ENCODE data around the gene CHST10.
A peak's percentile ranks its signal among the peaks of the same experiment; 100 is the strongest.
"Not testable (repeated sequence)": the region's sequence is repeated elsewhere in the genome, so short reads cannot be mapped to it uniquely, and the experiment has no call there.

CHST10 gene, protein sequence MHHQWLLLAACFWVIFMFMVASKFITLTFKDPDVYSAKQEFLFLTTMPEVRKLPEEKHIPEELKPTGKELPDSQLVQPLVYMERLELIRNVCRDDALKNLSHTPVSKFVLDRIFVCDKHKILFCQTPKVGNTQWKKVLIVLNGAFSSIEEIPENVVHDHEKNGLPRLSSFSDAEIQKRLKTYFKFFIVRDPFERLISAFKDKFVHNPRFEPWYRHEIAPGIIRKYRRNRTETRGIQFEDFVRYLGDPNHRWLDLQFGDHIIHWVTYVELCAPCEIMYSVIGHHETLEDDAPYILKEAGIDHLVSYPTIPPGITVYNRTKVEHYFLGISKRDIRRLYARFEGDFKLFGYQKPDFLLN

DNA sequence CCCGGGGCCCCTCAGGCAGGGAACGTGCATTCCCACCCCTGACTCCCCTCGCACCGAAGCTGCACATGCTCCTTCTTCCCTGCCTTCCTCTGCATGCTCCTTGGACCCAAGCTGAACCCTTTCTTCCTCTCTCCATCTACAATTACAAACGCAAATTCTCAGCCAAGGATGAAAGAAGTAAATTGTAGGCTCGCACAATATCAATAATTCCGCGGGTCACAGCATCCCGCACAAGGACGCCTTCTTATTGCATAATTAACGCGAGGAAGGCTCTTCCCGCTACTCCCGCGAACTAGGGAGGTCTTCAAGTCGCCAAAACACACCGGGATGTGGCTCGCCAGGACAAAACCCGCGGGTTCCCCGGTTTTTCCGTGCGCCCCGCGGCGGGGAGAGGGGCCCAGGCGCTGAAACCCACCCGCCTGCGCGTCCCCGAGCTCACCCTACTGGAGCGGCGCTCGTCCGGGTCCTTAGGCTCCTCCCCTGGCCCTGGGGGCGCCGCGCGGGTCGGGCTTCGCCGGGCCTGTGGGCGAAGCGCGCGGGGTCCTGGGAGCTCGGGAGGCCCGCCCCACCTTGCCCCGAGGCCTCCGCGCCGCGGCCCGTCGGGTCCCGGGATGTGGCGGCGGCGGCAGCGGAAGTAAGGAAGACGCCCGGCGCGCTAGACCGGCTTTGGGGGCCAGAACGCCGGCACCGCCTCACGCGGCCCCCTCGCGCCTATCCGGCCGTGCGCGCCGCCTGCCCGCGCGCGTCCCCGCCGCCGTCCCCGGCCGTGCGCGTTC lies at the start of gene CHST10:
CHST10 (minus strand) TSS at position 734 of the 776 bp plus-strand sequence. CDS start 10,993 bp downstream, outside the sequence.
- DNase-seq = peak; percentile 36

DNA sequence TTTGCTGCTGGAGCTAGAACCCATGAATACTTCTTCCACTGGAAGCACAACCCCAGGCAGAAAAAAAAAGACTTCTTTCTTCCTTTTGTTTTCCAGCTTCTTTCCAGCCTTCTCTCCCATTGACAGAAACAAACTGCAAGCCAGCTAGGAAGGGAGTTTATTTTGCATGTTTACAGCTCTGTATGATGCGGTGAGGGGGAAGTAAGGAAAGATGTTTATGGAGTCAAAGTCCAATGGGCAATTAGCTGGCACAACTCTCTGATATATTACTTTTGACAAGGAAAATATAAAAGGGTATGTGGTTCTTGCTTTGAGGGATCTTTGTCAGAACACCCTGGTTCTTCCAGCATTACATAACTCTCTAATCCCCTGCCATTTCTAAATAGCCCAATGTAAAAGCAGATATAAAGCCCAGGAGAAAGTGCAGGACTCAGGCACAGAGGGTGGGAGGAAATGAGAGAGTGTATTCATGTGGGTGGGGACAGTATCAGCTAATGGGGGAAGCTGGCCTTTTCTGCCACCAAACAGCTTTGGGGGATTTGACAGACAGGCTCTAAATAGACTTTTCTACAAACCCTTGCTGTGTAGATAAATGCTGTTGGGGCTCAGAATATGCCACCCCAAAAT lies 43.5 kb upstream of the CHST10 start:
- DNase-seq = no peak

DNA sequence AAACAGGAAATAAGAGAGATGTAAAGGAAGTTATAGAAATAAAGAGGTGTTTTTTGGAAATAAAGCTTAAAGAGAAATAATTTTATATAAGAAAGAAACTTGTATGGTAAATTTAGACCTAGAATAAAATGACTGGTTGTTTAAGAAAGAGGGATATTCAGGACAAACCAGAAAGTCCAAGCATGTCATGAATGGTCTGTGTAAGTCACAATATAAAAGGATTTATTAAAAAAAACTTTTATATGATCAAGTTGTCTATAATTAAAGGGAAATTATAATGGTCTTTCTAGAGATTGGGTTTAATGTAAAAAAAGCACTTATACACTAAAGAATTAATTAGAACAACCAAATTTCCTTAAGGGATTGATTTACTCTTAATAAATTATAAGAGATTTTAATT lies 38.9 kb upstream of the CHST10 start:
- not testable (repeated sequence) for DNase-seq

DNA sequence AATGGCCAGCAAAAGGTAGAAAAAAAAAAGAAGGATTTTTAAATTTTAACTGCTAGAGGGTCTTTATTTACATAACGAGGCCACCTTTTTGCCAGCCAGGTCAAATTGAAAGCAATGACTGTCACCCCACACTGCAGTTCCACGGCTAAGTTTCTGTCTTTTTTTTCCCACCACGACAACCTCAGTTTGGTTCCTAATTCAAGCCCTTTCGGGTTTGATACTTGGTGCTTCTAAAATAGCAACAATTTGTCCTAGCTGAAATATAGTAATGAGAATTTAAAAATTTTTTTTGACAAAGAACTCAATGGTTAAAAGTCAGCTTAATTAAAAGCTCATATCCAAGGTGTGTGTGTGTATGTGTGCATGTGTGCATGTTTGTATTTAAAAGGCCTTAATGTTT lies 36.4 kb upstream of the CHST10 start:
- DNase-seq = no peak

DNA sequence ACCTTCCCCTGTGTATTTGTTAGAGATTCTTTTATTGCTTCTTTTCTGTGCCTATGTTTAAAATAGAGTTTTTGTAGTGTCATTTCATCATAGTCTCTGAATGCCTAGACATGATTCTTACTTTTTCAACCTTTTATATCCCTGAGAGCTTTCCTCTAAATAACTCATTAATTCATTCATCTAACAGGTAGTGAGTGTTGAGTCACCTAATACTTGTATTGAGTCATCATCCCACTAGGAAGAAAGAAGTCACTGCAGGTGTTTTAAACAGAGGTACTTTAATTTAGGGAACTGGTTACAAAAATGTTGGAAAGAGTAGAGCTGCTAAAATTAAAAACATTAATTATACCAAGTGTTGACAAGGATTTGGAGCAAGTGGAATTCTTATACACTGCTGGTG lies 34.3 kb upstream of the CHST10 start:
- no peak for DNase-seq

DNA sequence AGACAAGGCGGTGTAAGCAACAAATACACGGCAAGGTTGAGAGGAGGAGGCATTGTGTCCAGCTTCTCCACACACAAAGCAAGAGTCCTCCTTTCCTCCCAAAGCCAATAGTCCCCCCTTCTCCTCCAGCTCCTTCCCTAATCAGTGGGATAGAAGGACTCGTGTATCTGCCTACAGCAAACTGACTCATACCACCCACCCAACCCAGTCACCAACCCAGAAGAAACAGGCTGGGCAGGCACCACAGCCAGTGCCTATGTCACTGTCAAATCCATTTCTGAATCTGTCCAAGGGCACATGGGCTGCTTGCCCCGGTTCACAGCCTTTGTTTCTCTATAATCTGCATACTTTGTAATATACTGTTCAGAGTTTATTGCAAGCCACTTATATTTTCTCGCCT lies 33.6 kb upstream of the CHST10 start:
- DNase-seq = no peak

DNA sequence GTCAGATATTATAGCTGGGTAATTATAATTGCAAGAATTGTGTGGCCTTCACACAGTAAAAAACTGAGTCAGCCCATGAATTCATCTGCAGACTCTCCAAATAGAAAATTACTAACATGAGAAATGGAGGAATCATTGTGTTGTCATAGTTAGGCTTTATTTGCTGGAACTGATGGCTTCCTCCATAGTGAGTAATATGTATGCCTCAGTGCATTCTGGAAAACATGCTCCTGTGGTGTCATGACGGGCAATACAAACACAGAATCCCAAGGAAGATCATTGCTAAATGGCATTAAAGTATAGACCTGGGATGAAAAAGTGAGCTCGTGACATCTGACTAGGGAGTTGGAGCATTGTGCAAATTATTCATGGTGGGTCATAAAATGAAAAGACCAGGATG lies 29.2 kb upstream of the CHST10 start:
- no peak for DNase-seq

DNA sequence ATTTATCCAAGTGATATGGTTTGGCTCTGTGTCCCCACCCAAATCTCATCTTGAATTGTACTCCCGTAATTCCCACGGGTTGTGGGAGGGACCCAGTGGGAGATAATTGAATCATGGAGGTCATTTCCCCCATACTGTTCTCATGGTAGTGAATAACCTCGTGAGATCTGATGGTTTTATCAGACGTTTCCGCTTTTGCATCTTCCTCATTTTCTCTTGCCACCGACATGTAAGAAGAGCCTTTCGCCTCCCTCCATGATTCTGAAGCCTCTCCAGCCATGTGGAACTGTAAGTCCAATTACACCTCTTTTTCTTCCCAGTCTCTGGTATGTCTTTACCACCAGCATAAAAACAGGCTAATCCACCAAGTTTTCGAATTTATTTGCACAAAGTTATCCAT lies 20.3 kb upstream of the CHST10 start:
- DNase-seq = no peak

DNA sequence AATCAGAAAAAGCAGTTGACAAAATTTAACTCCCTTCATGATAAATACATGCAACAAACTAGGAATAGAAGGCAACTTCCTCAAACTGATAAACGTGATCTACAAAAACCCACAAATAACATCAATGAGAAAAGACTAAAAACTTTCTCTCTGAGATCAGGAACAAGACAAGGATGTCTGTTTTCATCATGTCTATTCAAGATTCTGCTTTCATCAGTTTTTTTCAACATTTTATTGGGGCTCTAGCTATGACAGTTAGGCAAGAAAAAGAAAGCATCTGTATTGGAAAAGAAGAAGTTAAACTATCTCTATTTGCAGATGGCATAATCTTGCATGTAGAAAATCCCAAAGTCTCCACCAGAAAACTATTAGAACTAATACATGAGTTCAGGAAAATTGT lies 12.3 kb upstream of the CHST10 start:
- no peak for DNase-seq

DNA sequence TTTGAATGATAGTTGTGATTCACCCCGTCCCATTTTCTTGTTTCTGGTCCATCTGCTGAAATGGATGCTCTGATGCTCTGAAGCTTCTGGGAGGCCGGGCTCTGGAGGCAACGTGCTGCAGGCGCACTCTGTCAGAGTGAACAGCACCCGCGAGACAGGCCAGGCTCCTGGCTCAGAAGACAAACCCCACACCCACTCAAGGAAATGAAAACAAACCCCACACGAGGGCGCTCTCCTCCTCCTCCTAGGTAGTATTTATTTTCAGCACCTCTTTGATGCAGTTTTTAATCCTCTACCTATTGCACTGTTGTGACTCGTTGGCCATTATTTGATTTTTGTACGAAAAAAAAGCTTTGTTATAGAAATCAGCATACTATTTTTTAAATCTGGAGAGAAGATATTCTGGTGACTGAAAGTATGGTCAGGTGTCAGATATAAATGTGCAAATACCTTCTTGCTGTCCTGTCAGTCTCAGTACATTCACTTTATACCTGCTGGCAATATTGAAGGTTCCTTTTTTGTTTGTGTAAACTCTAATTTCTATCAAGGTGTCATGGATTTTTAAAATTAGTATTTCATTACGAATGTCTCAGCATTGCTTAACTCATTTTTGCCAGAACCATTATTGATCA lies 10.3 kb upstream of the CHST10 start:
- DNase-seq = peak; percentile 29

DNA sequence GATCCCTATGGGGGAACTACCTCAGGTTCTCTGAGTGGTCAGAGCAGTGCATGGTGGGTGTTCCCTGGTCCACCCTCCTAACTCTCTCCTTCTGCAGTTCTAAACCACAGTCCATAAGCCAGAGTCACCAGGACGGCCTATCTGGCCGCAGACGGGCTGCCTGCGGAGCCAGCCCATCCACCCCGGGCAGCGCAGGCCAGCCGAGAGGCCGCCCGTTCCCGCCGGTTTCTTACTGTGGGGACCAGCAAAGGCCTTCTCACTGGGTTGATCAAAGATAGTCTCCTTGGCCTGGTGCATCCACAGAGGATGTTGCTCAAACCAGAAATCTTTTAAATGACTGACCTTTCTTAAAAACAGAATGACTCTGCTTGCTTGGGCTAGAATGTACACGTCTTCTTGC lies 9.6 kb upstream of the CHST10 start:
- DNase-seq = no peak

DNA sequence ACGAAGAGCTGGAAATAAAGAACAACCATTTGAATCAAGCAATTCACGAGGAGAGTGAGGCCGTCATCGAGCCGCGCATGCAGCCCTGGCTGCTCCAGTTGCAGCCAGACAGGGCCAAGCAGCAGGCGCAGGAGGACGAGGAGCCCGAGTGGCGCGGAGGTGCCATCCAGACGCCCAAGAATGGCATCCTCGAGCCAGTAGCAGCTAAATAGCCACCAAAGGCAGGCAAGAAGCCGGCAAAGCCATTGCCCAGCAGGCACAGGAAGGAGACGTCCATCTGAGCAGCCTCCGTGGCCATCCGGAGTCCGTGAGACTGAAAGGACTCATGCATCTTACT lies 8.9 kb upstream of the CHST10 start:
- DNase-seq = no peak

DNA sequence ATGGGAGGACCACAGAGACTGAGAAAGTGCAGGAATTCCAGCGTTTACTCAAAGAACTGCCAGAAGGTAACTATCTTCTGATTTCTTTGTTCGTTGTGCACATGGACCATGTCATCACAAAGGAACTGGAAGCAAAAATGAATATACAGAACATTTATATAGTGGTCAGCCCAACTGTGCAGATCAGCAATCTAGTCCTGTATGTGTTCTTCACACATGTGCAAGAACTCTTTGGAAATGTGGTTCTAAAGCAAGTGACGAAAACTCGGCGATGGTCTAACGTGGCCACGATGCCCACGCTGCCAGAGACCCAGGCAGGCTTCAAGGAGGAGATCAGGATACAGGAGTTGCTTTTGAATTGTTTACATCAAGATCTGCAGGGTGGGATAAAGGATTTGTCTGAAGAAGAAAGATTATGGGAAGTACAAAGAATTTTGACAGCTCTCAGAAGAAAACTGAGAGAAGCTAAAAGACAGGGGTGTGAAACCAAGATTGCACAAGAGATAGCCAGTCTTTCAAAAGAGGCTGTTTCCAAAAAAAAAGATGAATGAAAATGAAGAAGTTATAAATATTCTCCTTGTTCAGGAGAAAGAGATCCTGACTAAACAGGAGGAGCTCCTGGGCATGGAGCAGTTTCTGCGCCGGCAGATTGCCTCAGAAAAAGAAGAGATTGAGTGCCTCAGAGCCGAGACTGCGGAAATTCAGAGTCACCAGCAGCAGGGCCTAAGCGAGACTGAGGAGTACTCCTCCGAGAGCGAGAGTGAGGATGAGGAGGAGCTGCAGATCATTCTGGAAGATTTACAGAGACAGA lies 8.3 kb upstream of the CHST10 start:
- no peak for DNase-seq

DNA sequence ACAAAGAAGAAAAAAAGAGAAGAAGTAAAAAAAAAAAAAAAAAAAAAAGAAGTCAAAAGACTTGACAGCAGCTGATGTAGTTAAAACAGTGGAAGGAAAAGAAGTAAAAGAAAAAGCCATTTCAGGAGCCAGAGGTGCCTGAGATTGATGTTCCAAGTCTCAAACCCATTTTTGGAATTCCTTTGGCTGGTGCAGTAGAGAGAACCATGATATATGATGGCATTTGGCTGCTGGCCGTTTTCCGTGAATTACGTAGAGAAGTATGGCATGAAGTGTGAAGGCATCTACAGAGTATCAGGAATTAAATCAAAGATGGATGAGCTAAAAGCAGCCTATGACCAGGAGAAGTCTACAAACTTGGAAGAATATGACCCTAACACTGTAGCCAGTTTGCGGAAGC lies 7.6 kb upstream of the CHST10 start:
- no peak for DNase-seq

DNA sequence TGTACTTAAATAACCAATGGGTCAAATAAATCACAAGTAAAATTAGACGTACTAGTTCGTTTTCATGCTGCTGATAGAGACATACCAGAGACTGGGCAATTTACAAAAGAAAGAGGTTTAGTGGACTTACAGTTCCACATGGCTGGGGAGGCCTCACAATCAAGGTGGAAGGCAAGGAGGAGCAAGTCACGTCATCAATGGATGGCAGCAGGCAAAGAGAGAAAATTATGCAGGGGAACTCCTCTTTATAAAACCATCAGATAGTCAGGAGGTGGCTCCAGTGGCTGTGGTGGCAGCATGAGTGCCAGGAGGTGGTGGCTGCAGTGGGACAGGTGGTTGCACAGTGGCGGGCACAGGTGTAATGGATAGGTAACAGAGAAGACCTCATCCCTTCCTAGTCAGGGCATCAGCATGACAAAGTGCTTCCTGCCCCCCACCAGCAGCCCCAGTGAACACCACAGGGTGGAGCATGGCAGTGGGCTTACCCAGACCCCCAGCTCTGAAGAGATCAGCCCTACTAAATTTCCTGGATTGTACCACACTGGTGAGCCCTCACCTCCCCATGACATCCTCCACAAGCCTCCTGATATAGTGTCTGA lies 6.9 kb upstream of the CHST10 start:
- DNase-seq = no peak

DNA sequence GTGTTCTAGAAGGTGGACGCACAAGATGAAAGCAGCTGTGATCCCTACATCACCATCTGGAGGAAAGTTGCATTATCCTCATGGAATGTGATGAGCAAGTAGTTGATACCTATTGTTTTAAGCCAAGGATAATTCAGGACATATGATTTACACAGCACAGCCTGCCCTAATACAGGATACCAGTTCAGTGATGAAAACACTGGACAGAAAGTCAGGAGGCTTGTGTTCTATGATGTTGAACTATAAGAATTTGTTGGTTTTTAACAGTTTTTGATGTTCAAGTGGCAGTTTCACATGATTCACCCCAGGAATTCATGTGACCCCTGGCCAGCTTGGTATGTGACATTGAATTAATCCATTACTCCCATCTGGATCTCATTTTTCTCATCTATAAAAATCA lies 6.2 kb upstream of the CHST10 start:
- DNase-seq = no peak

DNA sequence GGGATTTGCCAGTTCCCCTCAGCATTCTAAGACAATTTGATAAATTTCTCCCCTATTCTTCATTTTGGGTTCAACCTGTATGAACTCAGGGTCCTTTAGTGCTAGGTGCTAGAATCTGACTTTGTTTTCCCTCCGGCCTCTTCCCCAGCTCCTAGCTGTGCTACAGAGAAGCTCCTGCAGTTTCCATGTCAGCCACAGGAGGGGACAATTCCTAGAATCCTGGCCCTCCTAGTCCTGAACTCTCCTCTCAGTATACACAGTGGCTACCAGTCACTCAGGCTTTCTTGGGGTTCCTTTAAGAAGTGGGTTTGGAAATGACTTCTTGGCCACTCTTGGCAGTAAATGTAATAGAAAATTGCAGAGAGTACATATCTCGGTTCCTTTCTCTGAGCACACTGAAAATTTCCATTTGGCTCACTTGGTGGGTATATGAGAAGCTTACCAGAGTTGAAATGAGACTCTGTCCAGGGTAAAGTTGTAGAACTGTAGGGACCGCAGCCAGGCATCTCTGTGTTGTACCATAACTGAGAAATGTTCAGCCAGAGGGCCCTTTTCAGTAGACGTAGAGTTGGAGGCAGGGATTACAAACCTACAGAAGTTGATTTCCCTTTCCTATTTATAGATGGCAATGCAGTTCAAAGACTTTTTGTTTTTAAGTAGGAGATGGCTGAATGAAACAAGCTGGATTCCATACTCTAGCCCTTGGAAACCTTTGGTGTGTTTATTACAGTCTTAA lies 5.0 kb upstream of the CHST10 start:
- peak; percentile 13 for DNase-seq

DNA sequence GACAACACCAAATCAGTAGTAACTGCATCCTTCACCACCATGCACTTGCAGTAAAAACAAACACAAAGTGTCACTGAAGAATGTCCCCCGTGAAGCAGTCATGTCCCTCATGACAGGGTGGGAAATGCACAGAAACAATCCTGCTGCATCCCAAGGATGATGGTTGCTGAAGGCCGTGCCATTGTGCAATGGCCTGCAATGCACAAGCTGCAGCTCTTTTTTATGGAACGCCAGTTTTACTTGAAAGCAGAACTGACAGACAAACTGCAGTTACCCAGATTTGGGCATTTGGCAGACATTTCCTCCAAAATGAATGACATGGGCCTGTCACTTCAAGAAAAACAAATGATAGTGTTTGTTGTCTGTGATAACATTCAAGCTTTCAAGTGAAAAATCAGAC lies 2.4 kb upstream of the CHST10 start:
- no peak for DNase-seq

DNA sequence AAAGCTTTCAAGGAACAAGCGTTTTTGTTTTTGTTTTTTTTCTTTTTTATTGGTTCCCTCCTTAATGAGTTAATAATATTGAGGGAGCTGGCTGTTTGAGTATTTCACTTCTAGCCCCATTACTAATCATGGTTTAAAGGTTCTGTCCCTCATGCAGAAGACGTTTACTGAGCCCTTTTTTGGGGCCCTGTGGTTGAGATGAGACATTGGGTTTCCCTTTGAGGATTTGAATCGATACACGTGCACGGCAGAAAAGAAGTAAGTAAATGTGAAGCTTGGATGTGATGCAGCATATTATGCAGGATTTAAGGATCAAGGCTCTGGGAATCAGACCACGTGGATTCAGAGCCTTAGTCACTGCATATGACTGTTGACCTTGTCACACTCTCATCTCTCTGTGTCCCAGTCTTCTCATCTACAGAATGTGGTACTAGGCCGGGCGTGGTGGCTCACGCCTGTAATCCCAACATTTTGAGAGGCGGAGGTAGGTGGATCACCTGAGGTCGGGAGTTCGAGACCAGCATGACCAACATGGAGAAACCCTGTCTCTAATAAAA lies 1.0 kb upstream of the CHST10 start:
- DNase-seq = no peak

DNA sequence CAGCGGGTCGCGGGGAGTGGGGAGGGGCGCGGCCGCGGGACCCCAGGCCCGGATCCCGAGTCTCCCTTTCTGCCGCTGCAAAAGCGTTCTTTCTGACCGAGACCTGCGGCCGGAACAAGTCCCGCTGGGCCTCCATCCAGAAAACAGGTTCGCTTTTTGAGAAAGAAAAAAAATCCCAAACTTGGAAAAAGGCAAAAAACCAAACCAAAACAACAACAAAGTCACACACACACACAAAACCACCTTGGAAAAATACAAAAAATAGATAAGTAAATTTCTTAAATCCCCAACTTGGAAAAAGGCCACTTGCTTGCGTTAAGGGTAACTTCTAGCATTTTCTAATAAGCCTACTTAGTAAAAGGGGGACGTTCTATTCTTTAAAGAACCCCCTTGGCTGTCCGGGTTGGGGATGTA lies 250 bp upstream of the CHST10 start:
- no peak for DNase-seq

DNA sequence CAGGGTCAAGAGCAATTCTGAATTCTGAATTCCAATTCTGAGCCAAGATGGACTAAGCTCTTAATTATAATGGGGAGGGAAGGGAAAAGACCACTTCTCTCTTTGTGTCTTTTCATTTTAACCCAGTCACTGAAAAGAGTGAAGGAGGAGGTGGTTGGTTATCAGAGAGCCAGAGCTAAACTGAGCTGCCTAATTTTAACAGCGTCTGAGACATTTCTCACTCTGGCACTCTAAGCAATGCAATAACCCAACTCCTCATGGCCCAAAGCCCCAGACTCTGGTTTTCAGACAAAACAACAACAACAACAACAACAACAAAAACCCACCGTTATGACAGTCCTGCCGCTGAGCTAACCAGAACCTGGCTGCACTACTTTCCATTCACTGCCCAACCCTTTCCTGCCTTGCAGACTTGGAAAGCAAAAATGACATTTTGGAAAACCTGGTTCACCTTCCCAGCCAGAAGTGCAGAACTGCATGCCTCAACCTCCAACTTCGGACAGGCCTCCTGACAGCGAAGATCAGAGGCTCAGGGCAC lies 1.0 kb downstream of the CHST10 start:
- no peak for DNase-seq
